ENCODE data around the gene SIRPA.

The SIRPA gene

GRCh38 chr20:1879934-1880333, 15.3 kb upstream of the SIRPA start:
- no peak overlapping the region for H3K27ac ChIP-seq
- no peak for TF ChIP-seq ZFX (IDR thresholded peaks at IDR 0.05; ENCODE audit: borderline replicate concordance)
- TF ChIP-seq, protein P1, sequence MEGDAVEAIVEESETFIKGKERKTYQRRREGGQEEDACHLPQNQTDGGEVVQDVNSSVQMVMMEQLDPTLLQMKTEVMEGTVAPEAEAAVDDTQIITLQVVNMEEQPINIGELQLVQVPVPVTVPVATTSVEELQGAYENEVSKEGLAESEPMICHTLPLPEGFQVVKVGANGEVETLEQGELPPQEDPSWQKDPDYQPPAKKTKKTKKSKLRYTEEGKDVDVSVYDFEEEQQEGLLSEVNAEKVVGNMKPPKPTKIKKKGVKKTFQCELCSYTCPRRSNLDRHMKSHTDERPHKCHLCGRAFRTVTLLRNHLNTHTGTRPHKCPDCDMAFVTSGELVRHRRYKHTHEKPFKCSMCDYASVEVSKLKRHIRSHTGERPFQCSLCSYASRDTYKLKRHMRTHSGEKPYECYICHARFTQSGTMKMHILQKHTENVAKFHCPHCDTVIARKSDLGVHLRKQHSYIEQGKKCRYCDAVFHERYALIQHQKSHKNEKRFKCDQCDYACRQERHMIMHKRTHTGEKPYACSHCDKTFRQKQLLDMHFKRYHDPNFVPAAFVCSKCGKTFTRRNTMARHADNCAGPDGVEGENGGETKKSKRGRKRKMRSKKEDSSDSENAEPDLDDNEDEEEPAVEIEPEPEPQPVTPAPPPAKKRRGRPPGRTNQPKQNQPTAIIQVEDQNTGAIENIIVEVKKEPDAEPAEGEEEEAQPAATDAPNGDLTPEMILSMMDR (IDR thresholded peaks at IDR 0.05) = no peak

- TF ChIP-seq, protein P1 (IDR thresholded peaks at IDR 0.05) = no peak
- TF ChIP-seq ZFX (IDR thresholded peaks at IDR 0.05; ENCODE audit: borderline replicate concordance) = no peak
- H3K27ac ChIP-seq = no peak overlapping the region
Observed at GRCh38 chr20:1880529-1881239, 14.5 kb upstream of the SIRPA start.

GRCh38 chr20:1881240-1881835, 13.9 kb upstream of the SIRPA start:
- no peak overlapping the region for H3K27ac ChIP-seq
- TF ChIP-seq ZFX (IDR thresholded peaks at IDR 0.05; ENCODE audit: borderline replicate concordance) = no peak
- TF ChIP-seq, protein P1 (IDR thresholded peaks at IDR 0.05) = no peak

DNA sequence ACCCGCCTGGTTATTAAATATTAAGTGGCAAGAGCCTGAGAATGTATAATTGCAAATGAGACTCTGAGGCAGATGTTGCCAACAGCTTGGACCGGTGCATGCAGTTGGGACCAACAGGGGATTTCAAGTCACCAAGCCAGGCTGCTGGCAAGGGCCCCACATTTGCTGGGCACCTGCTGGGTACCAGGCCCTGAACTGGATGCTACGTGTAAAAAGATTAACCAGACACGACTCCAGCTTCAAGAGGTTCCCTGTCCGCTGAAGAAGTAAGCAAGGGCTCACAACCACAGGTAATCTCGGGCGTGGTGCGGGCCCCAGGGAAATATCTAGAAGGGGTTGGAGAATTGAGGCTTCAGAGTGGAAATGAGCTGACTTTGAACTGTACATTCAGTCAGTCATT, 13.2 kb upstream of the SIRPA start:
- H3K27ac ChIP-seq = no peak overlapping the region
- TF ChIP-seq ZFX (IDR thresholded peaks at IDR 0.05; ENCODE audit: borderline replicate concordance) = no peak
- TF ChIP-seq, protein P1 (IDR thresholded peaks at IDR 0.05) = no peak

DNA sequence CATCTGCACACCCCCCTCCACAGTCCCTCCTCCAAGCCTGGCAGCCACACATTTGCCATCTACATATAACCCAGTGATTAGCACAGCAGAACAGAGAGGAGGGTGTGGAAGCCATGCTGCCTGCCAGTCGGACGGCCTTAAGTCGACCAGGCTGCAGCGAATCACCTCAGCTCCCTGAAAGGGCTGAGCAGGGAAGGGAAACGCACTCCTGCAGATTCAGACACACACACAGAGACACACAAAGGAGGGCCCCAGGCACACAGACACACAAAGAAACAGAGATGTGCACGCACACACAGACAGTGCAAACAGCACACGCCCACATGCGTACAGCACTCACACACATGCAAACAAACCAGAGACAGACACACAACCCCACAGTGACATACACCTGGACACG, 11.2 kb upstream of the SIRPA start:
- TF ChIP-seq, protein P1 (IDR thresholded peaks at IDR 0.05) = no peak
- TF ChIP-seq ZFX (IDR thresholded peaks at IDR 0.05; ENCODE audit: borderline replicate concordance) = no peak
- H3K27ac ChIP-seq = no peak overlapping the region

GRCh38 chr20:1885254-1885653, 10.0 kb upstream of the SIRPA start:
- TF ChIP-seq, protein P1 (IDR thresholded peaks at IDR 0.05) = no peak
- no peak overlapping the region for H3K27ac ChIP-seq

DNA sequence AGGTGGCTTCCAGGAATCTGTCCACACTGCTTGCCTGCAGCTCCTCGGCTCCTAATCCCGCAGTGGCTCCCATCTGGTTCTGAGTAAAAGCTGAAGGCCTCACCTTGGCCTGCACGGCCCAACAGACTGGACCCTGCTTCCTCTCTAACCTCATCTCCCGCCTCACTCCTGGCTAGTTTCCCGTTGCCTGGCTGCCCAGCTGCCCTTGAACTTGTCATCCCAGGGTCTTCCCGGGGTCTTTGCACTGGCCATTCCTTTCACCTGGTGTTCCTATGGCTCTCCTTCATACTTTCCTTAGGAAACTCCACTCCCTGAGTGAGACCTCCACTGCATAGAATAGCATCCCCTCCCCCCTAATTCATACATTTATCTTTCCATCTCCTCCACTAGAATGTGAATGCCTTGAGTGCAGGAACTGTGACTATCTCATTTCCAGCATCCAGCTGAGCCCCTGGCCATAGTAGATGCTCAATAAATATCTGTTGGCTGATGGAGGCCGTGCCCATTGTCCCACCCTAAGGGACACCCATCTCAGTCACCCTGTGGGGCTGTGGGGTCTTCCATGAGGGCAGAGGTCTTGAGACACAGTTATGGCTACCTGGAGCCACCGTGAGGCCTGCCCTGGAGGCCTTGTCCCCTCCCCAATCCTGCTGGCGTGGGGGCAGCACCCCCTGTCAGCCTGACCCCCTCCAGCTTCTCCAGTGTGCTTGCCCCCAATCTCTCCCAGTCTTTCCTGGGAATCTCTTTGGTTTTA, 9.1 kb upstream of the SIRPA start:
- TF ChIP-seq ZFX (IDR thresholded peaks at IDR 0.05; ENCODE audit: borderline replicate concordance) = no peak
- TF ChIP-seq, protein P1 (IDR thresholded peaks at IDR 0.05) = no peak
- H3K27ac ChIP-seq = no peak overlapping the region

Data from 22Rv1 (cell line).